SK-N-SH treated with all-trans-retinoic acid at 6 μM for 48 hours (cell line): ENCODE data around the gene GPR132.

Experiments
- ATAC-seq: fragments of 200-7000 bp; cut with Tn5 transposase; 3 replicates; pipeline ENCODE4 v1.9.1; 2020; ENCODE audit warnings: mild to moderate bottlenecking, moderate library complexity
- ARNTL ChIP-seq: fragments of 450-650 bp; formaldehyde crosslinking; IDR thresholded peaks from 2 replicates; pipeline ENCODE4 v1.5.0; 2020; ENCODE audit warnings: low read depth, mild to moderate bottlenecking, moderate library complexity, borderline replicate concordance
- BACH2 ChIP-seq: fragments of 250-450 bp; sonication (Bioruptor Pico); IDR thresholded peaks from 2 replicates; pipeline ENCODE4 v1.9.0; 2021; ENCODE audit warnings: mild to moderate bottlenecking, borderline replicate concordance
- CSDC2 ChIP-seq: fragments of 250-450 bp; sonication (Bioruptor Pico); IDR thresholded peaks from 2 replicates; pipeline ENCODE4 v1.5.0; 2020; ENCODE audit warnings: mild to moderate bottlenecking, moderate library complexity
- ESRRG ChIP-seq: fragments of 250-450 bp; sonication (Bioruptor Pico); IDR thresholded peaks from 2 replicates; pipeline ENCODE4 v1.6.1; 2021; ENCODE audit warnings: mild to moderate bottlenecking
- GLIS3 ChIP-seq: fragments of 250-450 bp; sonication (Bioruptor Pico); IDR thresholded peaks from 2 replicates; pipeline ENCODE4 v1.5.0; 2020; ENCODE audit warnings: mild to moderate bottlenecking, moderate library complexity
- ISL1 ChIP-seq: fragments of 250-450 bp; sonication (Bioruptor Pico); IDR thresholded peaks from 2 replicates; pipeline ENCODE4 v2.1.2; 2022; ENCODE audit warnings: mild to moderate bottlenecking, moderate library complexity
- OSR1 ChIP-seq: fragments of 250-450 bp; sonication (Bioruptor Pico); IDR thresholded peaks from 2 replicates; pipeline ENCODE4 v1.8.0; 2022; ENCODE audit warnings: moderate library complexity, mild to moderate bottlenecking, inconsistent platforms
- PPARA ChIP-seq: fragments of 250-450 bp; sonication (Bioruptor Pico); IDR thresholded peaks from 2 replicates; pipeline ENCODE4 v1.5.0; 2020; ENCODE audit warnings: mild to moderate bottlenecking, borderline replicate concordance
- RARB ChIP-seq: fragments of 250-450 bp; sonication (Bioruptor Pico); IDR thresholded peaks from 2 replicates; pipeline ENCODE4 v1.8.0; 2021; ENCODE audit warnings: mild to moderate bottlenecking, moderate library complexity
- SNAI2 ChIP-seq: fragments of 250-450 bp; sonication (Bioruptor Pico); IDR thresholded peaks from 2 replicates; pipeline ENCODE4 v1.5.0; 2020; ENCODE audit warnings: mild to moderate bottlenecking, moderate library complexity
- TCF4 ChIP-seq: fragments of 250-450 bp; sonication (Bioruptor Pico); IDR thresholded peaks from 2 replicates; pipeline ENCODE4 v1.8.0; 2021; ENCODE audit warnings: mild to moderate bottlenecking, moderate library complexity, borderline replicate concordance
- TOX ChIP-seq: fragments of 250-450 bp; sonication (Bioruptor Pico); IDR thresholded peaks from 2 replicates; pipeline ENCODE4 v1.8.0; 2021; ENCODE audit warnings: mild to moderate bottlenecking, moderate library complexity, borderline replicate concordance
- ZFP3 ChIP-seq: fragments of 250-450 bp; sonication (Bioruptor Pico); IDR thresholded peaks from 2 replicates; pipeline ENCODE4 v1.5.0; 2020; ENCODE audit warnings: mild to moderate bottlenecking, moderate library complexity
- ZFP30 ChIP-seq: fragments of 450-650 bp; formaldehyde crosslinking; IDR thresholded peaks from 2 replicates; pipeline ENCODE4 v1.5.0; 2022; ENCODE audit warnings: mild to moderate bottlenecking, moderate library complexity
- TF ChIP-seq, protein P1 (sequence below): fragments of 250-450 bp; sonication (Bioruptor Pico); IDR thresholded peaks from 2 replicates; pipeline ENCODE4 v1.5.0; 2020; ENCODE audit warnings: mild to moderate bottlenecking, moderate library complexity
- TF ChIP-seq, protein P2 (sequence below): fragments of 250-450 bp; sonication (Bioruptor Pico); IDR thresholded peaks from 2 replicates; pipeline ENCODE4 v1.8.0; 2021; ENCODE audit warnings: low read depth, mild to moderate bottlenecking, moderate library complexity, borderline replicate concordance
- TF ChIP-seq, protein P3 (sequence below): fragments of 250-450 bp; sonication (Bioruptor Pico); IDR thresholded peaks from 2 replicates; pipeline ENCODE4 v1.8.0; 2020; ENCODE audit warnings: mild to moderate bottlenecking, moderate library complexity, borderline replicate concordance
- TF ChIP-seq, protein P4 (sequence below): fragments of 250-450 bp; sonication (Bioruptor Pico); IDR thresholded peaks from 2 replicates; pipeline ENCODE4 v1.5.1; 2021; ENCODE audit warnings: mild to moderate bottlenecking, moderate library complexity
- TF ChIP-seq, protein P5 (sequence below): fragments of 250-450 bp; sonication (Bioruptor Pico); IDR thresholded peaks from 2 replicates; pipeline ENCODE4 v1.5.1; 2020; ENCODE audit warnings: low read depth, mild to moderate bottlenecking, moderate library complexity

Gene GPR132

DNA sequence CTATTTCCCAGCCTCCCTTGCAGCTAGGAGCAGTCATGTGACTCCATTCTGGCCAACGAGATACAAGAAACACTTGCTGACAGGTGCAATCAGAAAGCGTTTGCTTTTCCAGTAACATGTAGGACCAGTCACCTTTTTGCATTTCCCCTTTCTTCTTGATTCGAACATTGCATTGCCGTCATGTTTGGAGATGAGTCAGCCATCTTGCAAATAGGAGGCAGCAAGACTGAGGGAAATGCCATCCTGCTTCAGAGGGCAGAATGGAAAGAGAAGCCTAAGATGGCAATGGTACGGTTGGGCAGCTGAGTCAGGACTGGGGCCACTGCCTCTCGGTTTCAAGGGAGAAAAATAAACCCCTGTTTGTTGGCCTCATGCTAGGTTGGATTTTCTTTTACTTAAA, 34.5 kb upstream of the GPR132 start:
- TF ChIP-seq, protein P1, sequence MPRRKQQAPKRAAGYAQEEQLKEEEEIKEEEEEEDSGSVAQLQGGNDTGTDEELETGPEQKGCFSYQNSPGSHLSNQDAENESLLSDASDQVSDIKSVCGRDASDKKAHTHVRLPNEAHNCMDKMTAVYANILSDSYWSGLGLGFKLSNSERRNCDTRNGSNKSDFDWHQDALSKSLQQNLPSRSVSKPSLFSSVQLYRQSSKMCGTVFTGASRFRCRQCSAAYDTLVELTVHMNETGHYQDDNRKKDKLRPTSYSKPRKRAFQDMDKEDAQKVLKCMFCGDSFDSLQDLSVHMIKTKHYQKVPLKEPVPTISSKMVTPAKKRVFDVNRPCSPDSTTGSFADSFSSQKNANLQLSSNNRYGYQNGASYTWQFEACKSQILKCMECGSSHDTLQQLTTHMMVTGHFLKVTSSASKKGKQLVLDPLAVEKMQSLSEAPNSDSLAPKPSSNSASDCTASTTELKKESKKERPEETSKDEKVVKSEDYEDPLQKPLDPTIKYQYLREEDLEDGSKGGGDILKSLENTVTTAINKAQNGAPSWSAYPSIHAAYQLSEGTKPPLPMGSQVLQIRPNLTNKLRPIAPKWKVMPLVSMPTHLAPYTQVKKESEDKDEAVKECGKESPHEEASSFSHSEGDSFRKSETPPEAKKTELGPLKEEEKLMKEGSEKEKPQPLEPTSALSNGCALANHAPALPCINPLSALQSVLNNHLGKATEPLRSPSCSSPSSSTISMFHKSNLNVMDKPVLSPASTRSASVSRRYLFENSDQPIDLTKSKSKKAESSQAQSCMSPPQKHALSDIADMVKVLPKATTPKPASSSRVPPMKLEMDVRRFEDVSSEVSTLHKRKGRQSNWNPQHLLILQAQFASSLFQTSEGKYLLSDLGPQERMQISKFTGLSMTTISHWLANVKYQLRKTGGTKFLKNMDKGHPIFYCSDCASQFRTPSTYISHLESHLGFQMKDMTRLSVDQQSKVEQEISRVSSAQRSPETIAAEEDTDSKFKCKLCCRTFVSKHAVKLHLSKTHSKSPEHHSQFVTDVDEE, result no peak
- TF ChIP-seq, protein P2, sequence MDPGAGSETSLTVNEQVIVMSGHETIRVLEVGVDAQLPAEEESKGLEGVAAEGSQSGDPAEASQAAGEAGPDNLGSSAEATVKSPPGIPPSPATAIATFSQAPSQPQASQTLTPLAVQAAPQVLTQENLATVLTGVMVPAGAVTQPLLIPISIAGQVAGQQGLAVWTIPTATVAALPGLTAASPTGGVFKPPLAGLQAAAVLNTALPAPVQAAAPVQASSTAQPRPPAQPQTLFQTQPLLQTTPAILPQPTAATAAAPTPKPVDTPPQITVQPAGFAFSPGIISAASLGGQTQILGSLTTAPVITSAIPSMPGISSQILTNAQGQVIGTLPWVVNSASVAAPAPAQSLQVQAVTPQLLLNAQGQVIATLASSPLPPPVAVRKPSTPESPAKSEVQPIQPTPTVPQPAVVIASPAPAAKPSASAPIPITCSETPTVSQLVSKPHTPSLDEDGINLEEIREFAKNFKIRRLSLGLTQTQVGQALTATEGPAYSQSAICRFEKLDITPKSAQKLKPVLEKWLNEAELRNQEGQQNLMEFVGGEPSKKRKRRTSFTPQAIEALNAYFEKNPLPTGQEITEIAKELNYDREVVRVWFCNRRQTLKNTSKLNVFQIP (CRISPR knock-in tag), result no peak
- no peak for TF ChIP-seq ZFP3 (CRISPR knock-in tag)
- TF ChIP-seq CSDC2 (CRISPR knock-in tag), result no peak
- TF ChIP-seq ESRRG (CRISPR knock-in tag), result no peak
- TF ChIP-seq ZFP30, result no peak
- TF ChIP-seq SNAI2 (CRISPR knock-in tag), result no peak
- ATAC-seq, result no peak

DNA sequence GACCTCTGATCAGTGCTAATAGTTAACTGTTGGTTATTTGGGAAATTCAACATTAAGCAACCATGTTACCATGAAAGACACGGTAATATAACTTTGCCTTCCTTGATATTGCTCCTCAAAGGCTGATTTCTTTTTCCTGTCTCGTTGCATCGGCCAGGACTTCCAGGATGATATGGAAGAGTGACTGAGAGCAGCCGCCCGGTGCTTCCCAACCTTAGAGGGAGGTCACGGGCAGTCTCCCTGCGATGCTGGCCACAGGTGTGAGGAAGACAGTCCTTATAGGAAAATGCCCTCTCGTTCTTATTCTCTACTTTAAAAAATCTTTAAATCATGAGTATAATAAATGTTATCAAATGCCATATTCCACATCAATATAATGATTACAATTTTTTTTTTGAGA, 33.1 kb upstream of the GPR132 start:
- ATAC-seq, result no peak
- no peak for TF ChIP-seq PPARA (CRISPR knock-in tag)
- no peak for TF ChIP-seq ARNTL
- no peak for TF ChIP-seq OSR1 (CRISPR knock-in tag)
- TF ChIP-seq ISL1 (CRISPR knock-in tag), result no peak
- TF ChIP-seq, protein P3, sequence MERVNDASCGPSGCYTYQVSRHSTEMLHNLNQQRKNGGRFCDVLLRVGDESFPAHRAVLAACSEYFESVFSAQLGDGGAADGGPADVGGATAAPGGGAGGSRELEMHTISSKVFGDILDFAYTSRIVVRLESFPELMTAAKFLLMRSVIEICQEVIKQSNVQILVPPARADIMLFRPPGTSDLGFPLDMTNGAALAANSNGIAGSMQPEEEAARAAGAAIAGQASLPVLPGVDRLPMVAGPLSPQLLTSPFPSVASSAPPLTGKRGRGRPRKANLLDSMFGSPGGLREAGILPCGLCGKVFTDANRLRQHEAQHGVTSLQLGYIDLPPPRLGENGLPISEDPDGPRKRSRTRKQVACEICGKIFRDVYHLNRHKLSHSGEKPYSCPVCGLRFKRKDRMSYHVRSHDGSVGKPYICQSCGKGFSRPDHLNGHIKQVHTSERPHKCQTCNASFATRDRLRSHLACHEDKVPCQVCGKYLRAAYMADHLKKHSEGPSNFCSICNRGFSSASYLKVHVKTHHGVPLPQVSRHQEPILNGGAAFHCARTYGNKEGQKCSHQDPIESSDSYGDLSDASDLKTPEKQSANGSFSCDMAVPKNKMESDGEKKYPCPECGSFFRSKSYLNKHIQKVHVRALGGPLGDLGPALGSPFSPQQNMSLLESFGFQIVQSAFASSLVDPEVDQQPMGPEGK (CRISPR knock-in tag), result no peak
- TF ChIP-seq, protein P4, sequence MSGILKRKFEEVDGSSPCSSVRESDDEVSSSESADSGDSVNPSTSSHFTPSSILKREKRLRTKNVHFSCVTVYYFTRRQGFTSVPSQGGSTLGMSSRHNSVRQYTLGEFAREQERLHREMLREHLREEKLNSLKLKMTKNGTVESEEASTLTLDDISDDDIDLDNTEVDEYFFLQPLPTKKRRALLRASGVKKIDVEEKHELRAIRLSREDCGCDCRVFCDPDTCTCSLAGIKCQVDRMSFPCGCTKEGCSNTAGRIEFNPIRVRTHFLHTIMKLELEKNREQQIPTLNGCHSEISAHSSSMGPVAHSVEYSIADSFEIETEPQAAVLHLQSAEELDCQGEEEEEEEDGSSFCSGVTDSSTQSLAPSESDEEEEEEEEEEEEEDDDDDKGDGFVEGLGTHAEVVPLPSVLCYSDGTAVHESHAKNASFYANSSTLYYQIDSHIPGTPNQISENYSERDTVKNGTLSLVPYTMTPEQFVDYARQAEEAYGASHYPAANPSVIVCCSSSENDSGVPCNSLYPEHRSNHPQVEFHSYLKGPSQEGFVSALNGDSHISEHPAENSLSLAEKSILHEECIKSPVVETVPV, result no peak
- TF ChIP-seq, protein P1, result no peak
- no peak for TF ChIP-seq TCF4 (CRISPR knock-in tag)
- TF ChIP-seq GLIS3 (CRISPR knock-in tag), result no peak

DNA sequence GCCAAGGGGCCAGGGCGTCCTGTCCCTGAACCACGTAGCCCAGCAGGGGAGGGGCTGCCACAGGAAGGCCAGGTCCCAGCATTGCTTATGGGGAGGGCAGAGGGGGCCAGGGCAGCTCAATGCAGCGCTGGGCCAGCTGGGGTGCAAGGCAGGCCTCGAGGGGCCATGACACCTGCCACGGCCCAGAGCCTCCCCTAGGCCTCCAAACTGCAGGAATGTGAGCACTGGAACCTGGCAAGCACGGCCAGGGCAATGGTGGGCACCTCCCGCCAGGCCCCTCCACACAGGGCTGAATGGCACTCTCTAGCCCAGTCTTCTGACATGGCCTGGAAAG, 32.5 kb upstream of the GPR132 start:
- no peak for ATAC-seq
- TF ChIP-seq ARNTL, result no peak
- no peak for TF ChIP-seq GLIS3 (CRISPR knock-in tag)
- TF ChIP-seq, protein P5, sequence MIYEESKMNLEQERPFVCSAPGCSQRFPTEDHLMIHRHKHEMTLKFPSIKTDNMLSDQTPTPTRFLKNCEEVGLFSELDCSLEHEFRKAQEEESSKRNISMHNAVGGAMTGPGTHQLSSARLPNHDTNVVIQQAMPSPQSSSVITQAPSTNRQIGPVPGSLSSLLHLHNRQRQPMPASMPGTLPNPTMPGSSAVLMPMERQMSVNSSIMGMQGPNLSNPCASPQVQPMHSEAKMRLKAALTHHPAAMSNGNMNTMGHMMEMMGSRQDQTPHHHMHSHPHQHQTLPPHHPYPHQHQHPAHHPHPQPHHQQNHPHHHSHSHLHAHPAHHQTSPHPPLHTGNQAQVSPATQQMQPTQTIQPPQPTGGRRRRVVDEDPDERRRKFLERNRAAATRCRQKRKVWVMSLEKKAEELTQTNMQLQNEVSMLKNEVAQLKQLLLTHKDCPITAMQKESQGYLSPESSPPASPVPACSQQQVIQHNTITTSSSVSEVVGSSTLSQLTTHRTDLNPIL (CRISPR knock-in tag), result no peak
- no peak for TF ChIP-seq PPARA (CRISPR knock-in tag)
- no peak for TF ChIP-seq CSDC2 (CRISPR knock-in tag)
- TF ChIP-seq, protein P4, result no peak
- TF ChIP-seq, protein P1, result no peak
- TF ChIP-seq BACH2, result no peak
- no peak for TF ChIP-seq ISL1 (CRISPR knock-in tag)
- TF ChIP-seq RARB (CRISPR knock-in tag), result no peak
- TF ChIP-seq ZFP30, result no peak
- no peak for TF ChIP-seq TOX
